HG02943 (cell line): ENCODE data around the gene NEURL1B.
"Not testable (repeated sequence)": the region's sequence is repeated elsewhere in the genome, so short reads cannot be mapped to it uniquely, and the experiment has no call there.

Source experiments
- ATAC-seq: cut with Tn5 transposase; IDR thresholded peaks from one replicate; pipeline ENCODE4 v1.9.1; 2021; ENCODE audit warnings: mild to moderate bottlenecking, low read depth, moderate library complexity; ENCODE audit not compliant: unreplicated experiment

NEURL1B gene

GRCh38 chr5:172692981-172693380 is 51.9 kb downstream of the NEURL1B start:
- no peak for ATAC-seq

- no peak for ATAC-seq
Observed at GRCh38 chr5:172694061-172694460, 53.0 kb downstream of the NEURL1B start.

GRCh38 chr5:172694541-172694940 is 53.5 kb downstream of the NEURL1B start:
- ATAC-seq, result no peak

GRCh38 chr5:172695232-172696054 is 54.4 kb downstream of the NEURL1B start:
- ATAC-seq, result no peak

- no peak for ATAC-seq
Observed at GRCh38 chr5:172696171-172696849, 55.2 kb downstream of the NEURL1B start.

- ATAC-seq, result peak; percentile 86
Observed at GRCh38 chr5:172697123-172698121, 56.4 kb downstream of the NEURL1B start.

- ATAC-seq, result no peak
Observed at GRCh38 chr5:172699423-172699822, 58.4 kb downstream of the NEURL1B start.

- no peak for ATAC-seq
Observed at GRCh38 chr5:172699999-172700364, 58.9 kb downstream of the NEURL1B start.

- no peak for ATAC-seq
Observed at GRCh38 chr5:172700365-172701290, 59.6 kb downstream of the NEURL1B start.

GRCh38 chr5:172701291-172701656 is 60.2 kb downstream of the NEURL1B start:
- no peak for ATAC-seq

GRCh38 chr5:172703952-172704351 is 62.9 kb downstream of the NEURL1B start:
- no peak for ATAC-seq

GRCh38 chr5:172705576-172706084 is 64.6 kb downstream of the NEURL1B start:
- no peak for ATAC-seq

GRCh38 chr5:172706796-172707195 is 65.7 kb downstream of the NEURL1B start:
- ATAC-seq, result no peak

- no peak for ATAC-seq
Observed at GRCh38 chr5:172707285-172708182, 66.5 kb downstream of the NEURL1B start.

GRCh38 chr5:172708183-172708505 is 67.1 kb downstream of the NEURL1B start:
- no peak for ATAC-seq

GRCh38 chr5:172710676-172711075 is 69.6 kb downstream of the NEURL1B start:
- no peak for ATAC-seq

GRCh38 chr5:172711321-172711861 is 70.3 kb downstream of the NEURL1B start:
- ATAC-seq, result not testable (repeated sequence)

GRCh38 chr5:172712610-172713009 is 71.5 kb downstream of the NEURL1B start:
- no peak for ATAC-seq
